CD8-positive, alpha-beta memory T cell (primary cell): ENCODE measurements around the gene IL21R. TPM values are rescaled to one million over a fixed set of nuclear protein-coding genes. Genes with fewer than 3 reads are reported as not detected.

Experiments
- CTCF ChIA-PET: fragments of 350-600 bp; sonication (Branson Sonifier 250); formaldehyde crosslinking; loops from one replicate; lab custom pipeline; 2021; ENCODE audit warnings: antibody characterized with exemption; lab: Charles Lee
- POLR2A ChIA-PET: fragments of 350-600 bp; sonication (Branson Sonifier 250); formaldehyde crosslinking; loops from one replicate; lab custom pipeline; 2021; ENCODE audit warnings: antibody characterized with exemption; lab: Charles Lee
- DNase-seq, 5 donors: peaks; one replicate each; pipeline versions ENCODE4 v3.0.0 to v3.0.0-alpha.2; 2020 to 2022; ENCODE audit warnings: mixed read lengths in 1 of 5
- H3K27ac ChIP-seq: one replicate; pipeline ENCODE4 v1.7.0; 2013; ENCODE audit warnings: low read depth, mild to moderate bottlenecking, low read length, moderate library complexity
- H3K27me3 ChIP-seq: 2 replicates; pipeline ENCODE4 v1.7.0; 2013; ENCODE audit warnings: low read length, mild to moderate bottlenecking; ENCODE audit not compliant: insufficient read depth, poor library complexity, severe bottlenecking
- H3K36me3 ChIP-seq: 2 replicates; pipeline ENCODE4 v1.7.0; 2013; ENCODE audit warnings: mild to moderate bottlenecking, low read length, moderate library complexity; ENCODE audit not compliant: insufficient read depth
- H3K4me1 ChIP-seq: 2 replicates; pipeline ENCODE4 v1.7.0; 2013; ENCODE audit warnings: mild to moderate bottlenecking, low read length, moderate library complexity; ENCODE audit not compliant: insufficient read depth
- H3K4me3 ChIP-seq: 2 replicates; pipeline ENCODE4 v1.7.0; 2013; ENCODE audit warnings: mild to moderate bottlenecking, low read length
- H3K9me3 ChIP-seq: 2 replicates; pipeline ENCODE4 v1.7.0; 2013; ENCODE audit warnings: mild to moderate bottlenecking, low read length
- H3K27ac Mint-ChIP-seq, 8 donors: one replicate each; pipeline ENCODE4 v1.8.0; 2020 to 2021; ENCODE audit warnings: mixed read lengths in 8 of 8, mild to moderate bottlenecking in 6 of 8, inconsistent platforms in 3 of 8, moderate library complexity in 3 of 8
- H3K27me3 Mint-ChIP-seq, 2 donors: one replicate each; pipeline ENCODE4 v1.8.0; 2020 to 2021; ENCODE audit warnings: mixed read lengths in 2 of 2, mild to moderate bottlenecking in 1 of 2, moderate library complexity in 1 of 2
- H3K36me3 Mint-ChIP-seq, 3 donors: one replicate each; pipeline ENCODE4 v1.8.0; 2020 to 2021; ENCODE audit warnings: mixed read lengths in 3 of 3, inconsistent platforms in 1 of 3, mild to moderate bottlenecking in 1 of 3
- H3K4me1 Mint-ChIP-seq, 3 donors: one replicate each; pipeline ENCODE4 v1.8.0; 2020 to 2021; ENCODE audit warnings: mixed read lengths in 3 of 3, inconsistent platforms in 1 of 3, mild to moderate bottlenecking in 1 of 3
- H3K4me3 Mint-ChIP-seq, 7 donors: one replicate each; pipeline ENCODE4 v1.8.0; 2020 to 2021; ENCODE audit warnings: mixed read lengths in 7 of 7, mild to moderate bottlenecking in 6 of 7, moderate library complexity in 4 of 7, inconsistent platforms in 2 of 7
- H3K9me3 Mint-ChIP-seq, 5 donors: one replicate each; pipeline ENCODE4 v1.8.0; 2020 to 2022; ENCODE audit warnings: mixed read lengths in 5 of 5, mild to moderate bottlenecking in 3 of 5, moderate library complexity in 2 of 5, inconsistent platforms in 1 of 5
- polyA plus RNA-seq: library from polyadenylated mRNA; unstranded; fragments of 300-500 nt; fragmentation: Illumina TruSeq; gene quantifications from one replicate; pipeline ENCODE4 v1.2.3, GENCODE V29; 2021
- total RNA-seq, 2 experiments: library from RNA; stranded (reverse); gene quantifications; one replicate each; pipeline ENCODE4 v1.2.3, GENCODE V29; 2021

The IL21R gene
- total and polyA plus RNA-seq, 3 experiments from 2014 or later, result 53.7 to 84.5 (median 80.5) TPM

GRCh38 chr16:27385398-27385797, 16.6 kb upstream of the IL21R start:
- ChIA-PET POLR2A (no interaction called here), CTCF (interaction anchor here (1.2 to 1.7 kb wide), 2 partner anchors 18 to 61 kb away, joined by 3 to 5 read pairs; no protein-coding TSS in a partner anchor)
- no peak overlapping the region for H3K27ac ChIP-seq
- no peaks in the 10 kb centered on the region for H3K27me3 Mint-ChIP-seq
- H3K9me3 ChIP-seq, result no peaks in the 10 kb centered on the region
- no peak for DNase-seq
- H3K27me3 ChIP-seq, result no peaks in the 10 kb centered on the region
- H3K4me1 Mint-ChIP-seq, result peaks cover 3 to 9% (median 6%) of the 10 kb centered on the region in 3 donors
- H3K4me3 ChIP-seq, result no peak overlapping the region
- H3K9me3 Mint-ChIP-seq, result peaks cover 6 to 14% (median 9%) of the 10 kb centered on the region in 5 donors
- no peak overlapping the region for H3K27ac Mint-ChIP-seq
- no peaks in the 10 kb centered on the region for H3K4me1 ChIP-seq
- peaks cover 0 to 13% (median 3%) of the 10 kb centered on the region in 3 donors for H3K36me3 Mint-ChIP-seq
- no peak overlapping the region for H3K4me3 Mint-ChIP-seq
- no peaks in the 10 kb centered on the region for H3K36me3 ChIP-seq

- Mint-ChIP-seq H3K4me1 (peaks cover 3 to 6% (median 4%) of the 10 kb centered on the region in 3 donors), H3K27me3 (no peaks in the 10 kb centered on the region), H3K36me3 (peaks cover 0 to 13% (median 3%) of the 10 kb centered on the region in 3 donors), H3K27ac (no peak overlapping the region), H3K9me3 (peaks cover 6 to 16% (median 9%) of the 10 kb centered on the region in 5 donors), H3K4me3 (no peak overlapping the region)
- Histone ChIP-seq H3K36me3 (no peaks in the 10 kb centered on the region), H3K4me3 (no peak overlapping the region), H3K9me3 (no peaks in the 10 kb centered on the region), H3K4me1 (no peaks in the 10 kb centered on the region), H3K27ac (no peak overlapping the region), H3K27me3 (no peaks in the 10 kb centered on the region)
- DNase-seq, result no peak
- ChIA-PET CTCF (interaction anchor here (1.3 kb wide), 1 partner anchor 15 kb away, joined by 4 read pairs; no protein-coding TSS in a partner anchor), POLR2A (no interaction called here)
Observed at GRCh38 chr16:27386674-27387073, 15.3 kb upstream of the IL21R start.

- Histone ChIP-seq H3K4me1 (no peaks in the 10 kb centered on the region), H3K27ac (no peak overlapping the region), H3K36me3 (no peaks in the 10 kb centered on the region), H3K27me3 (no peaks in the 10 kb centered on the region), H3K9me3 (no peaks in the 10 kb centered on the region), H3K4me3 (no peak overlapping the region)
- Mint-ChIP-seq H3K27ac (peak overlapping the region in 1 of 8 donors; percentile 8), H3K4me3 (no peak overlapping the region), H3K27me3 (no peaks in the 10 kb centered on the region), H3K36me3 (peaks cover 0 to 20% (median 3%) of the 10 kb centered on the region in 3 donors), H3K4me1 (peaks cover 3 to 7% (median 6%) of the 10 kb centered on the region in 3 donors), H3K9me3 (peaks cover 9 to 26% (median 17%) of the 10 kb centered on the region in 5 donors)
- CTCF ChIA-PET, result interaction anchor here (1.3 to 2.2 kb wide), 3 partner anchors 12 to 20 kb away, joined by 4 to 6 read pairs (median 6); no protein-coding TSS in a partner anchor
- DNase-seq, result no peak
- POLR2A ChIA-PET, result no interaction called here
Observed at GRCh38 chr16:27387724-27388123, 14.2 kb upstream of the IL21R start.

- Mint-ChIP-seq H3K4me1 (peaks cover 10 to 17% (median 16%) of the 10 kb centered on the region in 3 donors), H3K36me3 (peaks cover 0 to 29% (median under 1%) of the 10 kb centered on the region in 3 donors), H3K9me3 (peaks cover 7 to 29% (median 24%) of the 10 kb centered on the region in 5 donors), H3K27me3 (no peaks in the 10 kb centered on the region), H3K27ac (peak overlapping the region in 2 of 8 donors; percentile 76 to 90), H3K4me3 (peak overlapping the region in 1 of 7 donors; percentile 44)
- no peaks in the 10 kb centered on the region for H3K27me3 ChIP-seq
- H3K27ac ChIP-seq, result no peak overlapping the region
- no peak for DNase-seq
- CTCF ChIA-PET, result interaction anchor here (1.9 to 2.2 kb wide), 2 partner anchors 14 to 22 kb away, joined by 6 read pairs; no protein-coding TSS in a partner anchor
- H3K9me3 ChIP-seq, result peaks cover under 1% of the 10 kb centered on the region
- POLR2A ChIA-PET, result no interaction called here
- no peaks in the 10 kb centered on the region for H3K36me3 ChIP-seq
- no peak overlapping the region for H3K4me3 ChIP-seq
- H3K4me1 ChIP-seq, result no peaks in the 10 kb centered on the region
Observed at GRCh38 chr16:27389272-27389961, 12.6 kb upstream of the IL21R start.

- no peaks in the 10 kb centered on the region for H3K27me3 Mint-ChIP-seq
- Histone ChIP-seq H3K36me3 (no peaks in the 10 kb centered on the region), H3K4me3 (no peak overlapping the region), H3K27ac (no peak overlapping the region), H3K9me3 (peaks cover 5% of the 10 kb centered on the region), H3K4me1 (no peaks in the 10 kb centered on the region), H3K27me3 (no peaks in the 10 kb centered on the region)
- H3K9me3 Mint-ChIP-seq, result peaks cover 3 to 31% (median 22%) of the 10 kb centered on the region in 5 donors
- ChIA-PET POLR2A (interaction anchor here (0.8 to 1.4 kb wide), 2 partner anchors 11 to 322 kb away, joined by 4 read pairs; no protein-coding TSS in a partner anchor), CTCF (no interaction called here)
- peaks cover 0 to 35% (median 2%) of the 10 kb centered on the region in 3 donors for H3K36me3 Mint-ChIP-seq
- no peak overlapping the region for H3K27ac Mint-ChIP-seq
- no peak for DNase-seq
- H3K4me3 Mint-ChIP-seq, result no peak overlapping the region
- H3K4me1 Mint-ChIP-seq, result peaks cover 13 to 17% (median 16%) of the 10 kb centered on the region in 3 donors
Observed at GRCh38 chr16:27390151-27390550, 11.8 kb upstream of the IL21R start.

GRCh38 chr16:27392671-27393070, 9.3 kb upstream of the IL21R start:
- H3K27ac ChIP-seq, result no peak overlapping the region
- no peak overlapping the region for H3K4me3 ChIP-seq
- CTCF ChIA-PET, result interaction anchor here (1.0 kb wide), 1 partner anchor 15 kb away, joined by 3 read pairs; no protein-coding TSS in a partner anchor
- Mint-ChIP-seq H3K27ac (no peak overlapping the region), H3K4me1 (peaks cover 14 to 17% (median 16%) of the 10 kb centered on the region in 3 donors), H3K4me3 (no peak overlapping the region), H3K36me3 (peaks cover 0 to 32% (median 4%) of the 10 kb centered on the region in 3 donors), H3K9me3 (peaks cover 3 to 31% (median 22%) of the 10 kb centered on the region in 5 donors), H3K27me3 (no peaks in the 10 kb centered on the region)
- no peaks in the 10 kb centered on the region for H3K36me3 ChIP-seq
- peaks cover 5% of the 10 kb centered on the region for H3K9me3 ChIP-seq
- no peak for DNase-seq
- H3K27me3 ChIP-seq, result no peaks in the 10 kb centered on the region
- POLR2A ChIA-PET, result no interaction called here
- H3K4me1 ChIP-seq, result no peaks in the 10 kb centered on the region

GRCh38 chr16:27394516-27394915, 7.5 kb upstream of the IL21R start:
- ChIA-PET POLR2A (no interaction called here), CTCF (interaction anchor here (1.2 kb wide), 1 partner anchor 160 kb away, joined by 4 read pairs; no protein-coding TSS in a partner anchor)
- Histone ChIP-seq H3K27me3 (no peaks in the 10 kb centered on the region), H3K36me3 (no peaks in the 10 kb centered on the region), H3K9me3 (peaks cover 5% of the 10 kb centered on the region), H3K4me1 (no peaks in the 10 kb centered on the region), H3K27ac (no peak overlapping the region), H3K4me3 (no peak overlapping the region)
- no peak for DNase-seq
- Mint-ChIP-seq H3K27me3 (no peaks in the 10 kb centered on the region), H3K4me3 (no peak overlapping the region), H3K27ac (peak overlapping the region in 3 of 8 donors; percentile 5 to 28 (median 17)), H3K4me1 (peaks cover 16 to 23% (median 20%) of the 10 kb centered on the region in 3 donors), H3K9me3 (peaks cover 0 to 29% (median 22%) of the 10 kb centered on the region in 5 donors), H3K36me3 (peaks cover 0 to 32% (median 4%) of the 10 kb centered on the region in 3 donors)
